Natural killer cell (primary cell): Measurements from ENCODE around the gene DNAH1. TPM values are rescaled to one million over a fixed set of nuclear protein-coding genes. Genes with fewer than 3 reads are reported as not detected.

ENCODE experiments used
- ATAC-seq, 3 donors: fragments of 150-1000 bp in 2 of 3; fragments of 200-7000 bp in 1 of 3; cut with Tn5 transposase; 1 replicate in 1 of 3; 2 replicates in 2 of 3; pipeline ENCODE4 v1.10.0; 2021; ENCODE audit warnings: mild to moderate bottlenecking in 2 of 3, moderate library complexity in 2 of 3
- DNase-seq, 2 donors: peaks; one replicate each; pipeline versions ENCODE4 v3.0.0 to v3.0.0-alpha.2; 2013 to 2021; ENCODE audit warnings: mixed read lengths in 1 of 2
- H3K27ac ChIP-seq: one replicate; pipeline ENCODE4 v1.5.1; 2013; ENCODE audit warnings: mild to moderate bottlenecking, low read length
- H3K27me3 ChIP-seq: one replicate; pipeline ENCODE4 v1.6.1; 2013; ENCODE audit warnings: low read length; ENCODE audit not compliant: control insufficient read depth, insufficient read depth
- H3K36me3 ChIP-seq: one replicate; pipeline ENCODE4 v1.6.1; 2013; ENCODE audit warnings: low read length; ENCODE audit not compliant: control insufficient read depth, insufficient read depth
- H3K4me1 ChIP-seq: one replicate; pipeline ENCODE4 v1.6.1; 2013; ENCODE audit warnings: low read length; ENCODE audit not compliant: control insufficient read depth, insufficient read depth
- H3K4me3 ChIP-seq: one replicate; pipeline ENCODE4 v1.5.1; 2013; ENCODE audit warnings: low read length
- H3K9me3 ChIP-seq: one replicate; pipeline ENCODE4 v1.6.1; 2013; ENCODE audit warnings: low read length; ENCODE audit not compliant: control insufficient read depth, insufficient read depth
- H3K27ac Mint-ChIP-seq, 2 donors: one replicate each; pipeline ENCODE4 v1.8.0; 2022; ENCODE audit warnings: mild to moderate bottlenecking in 2 of 2, mixed read lengths in 2 of 2, moderate library complexity in 1 of 2
- H3K27me3 Mint-ChIP-seq, 2 donors: one replicate each; pipeline ENCODE4 v1.8.0; 2022; ENCODE audit warnings: low read depth in 2 of 2, mixed read lengths in 2 of 2
- H3K36me3 Mint-ChIP-seq: one replicate; pipeline ENCODE4 v1.8.0; 2022; ENCODE audit warnings: mixed read lengths
- H3K4me1 Mint-ChIP-seq, 2 donors: one replicate each; pipeline ENCODE4 v1.8.0; 2022; ENCODE audit warnings: mixed read lengths in 2 of 2
- H3K4me3 Mint-ChIP-seq: one replicate; pipeline ENCODE4 v1.8.0; 2022; ENCODE audit warnings: mild to moderate bottlenecking, moderate library complexity, mixed read lengths
- H3K9me3 Mint-ChIP-seq, 2 donors: one replicate each; pipeline ENCODE4 v1.8.0; 2022; ENCODE audit warnings: mixed read lengths in 2 of 2
- CTCF ChIP-seq: fragments of 200-600 bp; IDR thresholded peaks from one replicate; pipeline ENCODE4 v1.8.0; 2022; ENCODE audit warnings: antibody characterized with exemption
- WGBS: methylation state at CpG from one replicate; pipeline ENCODE4 v1.1.7; 2013; ENCODE audit warnings: missing lambda C conversion rate; ENCODE audit not compliant: insufficient coverage; 5-methylcytosine and 5-hydroxymethylcytosine counted together
- intact Hi-C: fragments of 100-400 bp; cut with micrococcal nuclease; formaldehyde crosslinking; loops from one replicate; pipeline ENCODE4 v1.14.2; 2022
- total RNA-seq, 4 donors: library from RNA; stranded (reverse); fragments of 120-200 nt in 1 of 4; gene quantifications; one replicate each; pipeline versions ENCODE4 v1.2.3 to v1.2.4, GENCODE V29; 2013 to 2022

DNAH1 gene
- total RNA-seq, 3 donors from 2014 or later (not counting 1 experiment from before 2014, with no cell fraction given), result 72.3 to 81.7 (median 74.2) TPM

- ATAC-seq (peak in 1 of 3 donors; percentile 3), DNase-seq (no peak)
- H3K36me3 ChIP-seq, result peaks cover 54% of the 10 kb centered on the region
- no peak overlapping the region for H3K4me3 ChIP-seq
- no peaks in the 10 kb centered on the region for H3K27me3 ChIP-seq
- H3K27me3 Mint-ChIP-seq, result no peaks in the 10 kb centered on the region
- no peaks in the 10 kb centered on the region for H3K9me3 Mint-ChIP-seq
- H3K27ac ChIP-seq, result no peak overlapping the region
- peak overlapping the region; percentile 21 to 44 for H3K27ac Mint-ChIP-seq
- intact Hi-C loops, result no loop called here
- H3K4me1 Mint-ChIP-seq, result peaks cover 0 to 8% of the 10 kb centered on the region in 2 donors
- 83% methylated on average over 10 of the region's 10 CpGs for WGBS
- no peak overlapping the region for H3K4me3 Mint-ChIP-seq
- H3K36me3 Mint-ChIP-seq, result no peaks in the 10 kb centered on the region
- no peaks in the 10 kb centered on the region for H3K4me1 ChIP-seq
- no peak for TF ChIP-seq CTCF
- no peaks in the 10 kb centered on the region for H3K9me3 ChIP-seq
These were observed 84.2 kb downstream of the DNAH1 start for GRCh38 chr3:52400275-52400793.

GRCh38 chr3:52401021-52401420 lies 84.9 kb downstream of the DNAH1 start:
- intact Hi-C loops, result no loop called here
- Histone ChIP-seq H3K9me3 (no peaks in the 10 kb centered on the region), H3K27ac (no peak overlapping the region), H3K4me3 (no peak overlapping the region), H3K4me1 (no peaks in the 10 kb centered on the region), H3K27me3 (no peaks in the 10 kb centered on the region), H3K36me3 (peaks cover 61% of the 10 kb centered on the region)
- peak in 1 of 3 donors; percentile 19 for ATAC-seq
- Mint-ChIP-seq H3K36me3 (no peaks in the 10 kb centered on the region), H3K4me1 (peaks cover 0 to 8% of the 10 kb centered on the region in 2 donors), H3K4me3 (no peak overlapping the region), H3K27ac (peak overlapping the region; percentile 13 to 21), H3K27me3 (no peaks in the 10 kb centered on the region), H3K9me3 (no peaks in the 10 kb centered on the region)
- no peak for TF ChIP-seq CTCF
- WGBS, result 100% methylated on average over 1 of the region's 1 CpG
- no peak for DNase-seq

GRCh38 chr3:52401551-52401950 lies 85.4 kb downstream of the DNAH1 start:
- intact Hi-C loops, result no loop called here
- no peak for TF ChIP-seq CTCF
- peaks cover 3% of the 10 kb centered on the region for H3K4me1 ChIP-seq
- no peak overlapping the region for H3K4me3 Mint-ChIP-seq
- H3K27me3 Mint-ChIP-seq, result no peaks in the 10 kb centered on the region
- peaks cover 0 to 8% of the 10 kb centered on the region in 2 donors for H3K4me1 Mint-ChIP-seq
- peak in 1 of 3 donors; percentile 8 for ATAC-seq
- no peak overlapping the region for H3K27ac ChIP-seq
- H3K27ac Mint-ChIP-seq, result peak overlapping the region; percentile 13 to 21
- no peaks in the 10 kb centered on the region for H3K9me3 Mint-ChIP-seq
- no peak overlapping the region for H3K4me3 ChIP-seq
- DNase-seq, result no peak
- no peaks in the 10 kb centered on the region for H3K9me3 ChIP-seq
- 96% methylated on average over 1 of the region's 1 CpG for WGBS
- H3K27me3 ChIP-seq, result no peaks in the 10 kb centered on the region
- H3K36me3 Mint-ChIP-seq, result no peaks in the 10 kb centered on the region
- H3K36me3 ChIP-seq, result peaks cover 66% of the 10 kb centered on the region

DNA sequence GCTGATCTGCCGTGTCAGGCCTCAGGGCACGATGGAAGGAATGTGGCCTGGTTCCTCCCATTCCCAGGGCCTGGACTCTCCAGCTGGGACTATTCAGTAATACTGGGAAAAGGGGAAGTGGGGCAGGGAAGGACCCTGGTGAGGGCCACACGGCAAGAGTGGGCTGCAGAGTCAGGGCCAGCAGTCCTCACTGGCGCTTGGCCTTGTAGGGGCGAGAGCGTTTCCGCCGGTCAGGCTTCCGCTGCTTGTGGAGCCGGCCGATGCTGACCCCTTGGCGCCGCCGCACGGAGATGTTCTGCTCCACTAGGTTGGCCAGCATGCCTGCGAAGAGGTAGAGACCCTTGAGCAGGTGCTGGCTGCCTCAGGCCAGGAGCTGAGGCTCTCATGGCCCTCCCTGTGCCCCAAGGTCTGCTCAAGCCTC lies 86.0 kb downstream of the DNAH1 start:
- DNase-seq (no peak), ATAC-seq (no peak)
- no peak for TF ChIP-seq CTCF
- Mint-ChIP-seq H3K9me3 (no peaks in the 10 kb centered on the region), H3K27ac (no peak overlapping the region), H3K4me1 (peaks cover 0 to 8% of the 10 kb centered on the region in 2 donors), H3K4me3 (no peak overlapping the region), H3K27me3 (no peaks in the 10 kb centered on the region), H3K36me3 (no peaks in the 10 kb centered on the region)
- Histone ChIP-seq H3K9me3 (no peaks in the 10 kb centered on the region), H3K4me1 (peaks cover 8% of the 10 kb centered on the region), H3K4me3 (no peak overlapping the region), H3K27me3 (no peaks in the 10 kb centered on the region), H3K27ac (no peak overlapping the region), H3K36me3 (peaks cover 69% of the 10 kb centered on the region)
- WGBS, result 97% methylated on average over 16 of the region's 16 CpGs
- intact Hi-C loops, result no loop called here
